CD14-positive monocyte (primary cell): ENCODE results near the gene FGFR2. TPM values are rescaled to one million over a fixed set of nuclear protein-coding genes. Genes with fewer than 3 reads are reported as not detected.

ENCODE experiments used
- DNase-seq, 3 donors: peaks; one replicate each; pipeline ENCODE4 v3.0.0-alpha.2; 2011 to 2022
- H2AFZ ChIP-seq: 2 replicates; pipeline ENCODE4 v1.6.0; 2012; ENCODE audit warnings: mild to moderate bottlenecking, low read depth, low read length, inconsistent platforms; ENCODE audit not compliant: insufficient read depth, poor library complexity, severe bottlenecking
- H3K27ac ChIP-seq, 2 donors: 1 replicate in 1 of 2; 2 replicates in 1 of 2; pipeline ENCODE4 v1.5.1; 2012 to 2013; ENCODE audit warnings: low read length in 2 of 2, control low read depth in 1 of 2, inconsistent platforms in 1 of 2, low read depth in 1 of 2, mild to moderate bottlenecking in 1 of 2
- H3K27me3 ChIP-seq, 2 donors: one replicate each; pipeline versions ENCODE4 v1.6.0 to v1.6.1; 2011 to 2013; ENCODE audit warnings: low read length in 2 of 2; ENCODE audit not compliant: control insufficient read depth in 2 of 2, insufficient read depth in 2 of 2
- H3K36me3 ChIP-seq, 2 donors: replicated peaks in 1 of 2; 1 replicate in 1 of 2; 2 replicates in 1 of 2; pipeline versions ENCODE4 v1.5.1 to v1.6.1; 2012 to 2013; ENCODE audit warnings: low read length in 2 of 2, control low read depth in 1 of 2, inconsistent platforms in 1 of 2, mild to moderate bottlenecking in 1 of 2; ENCODE audit not compliant: insufficient read depth in 2 of 2, control insufficient read depth in 1 of 2
- H3K4me1 ChIP-seq, 2 donors: 1 replicate in 1 of 2; 2 replicates in 1 of 2; pipeline versions ENCODE4 v1.5.1 to v1.6.1; 2012 to 2013; ENCODE audit warnings: low read length in 2 of 2, control low read depth in 1 of 2, inconsistent platforms in 1 of 2, mild to moderate bottlenecking in 1 of 2, moderate library complexity in 1 of 2; ENCODE audit not compliant: insufficient read depth in 2 of 2, control insufficient read depth in 1 of 2
- H3K4me2 ChIP-seq: replicated peaks from 2 replicates; pipeline ENCODE3; 2012; ENCODE audit warnings: low read length, moderate library complexity, mild to moderate bottlenecking; ENCODE audit not compliant: poor library complexity, severe bottlenecking; ENCODE audit errors: extremely low read depth
- H3K4me3 ChIP-seq, 3 experiments: fragments of 200-600 bp in 1 of 3; sonication (generic) in 1 of 3; replicated peaks in 1 of 3; 1 replicate in 2 of 3; 2 replicates in 1 of 3; pipeline ENCODE4 v1.5.1; 2011 to 2013; ENCODE audit warnings: low read length in 3 of 3, mild to moderate bottlenecking in 3 of 3, control low read depth in 2 of 3, low read depth in 2 of 3, inconsistent platforms in 1 of 3, moderate library complexity in 1 of 3
- H3K79me2 ChIP-seq: 2 replicates; pipeline ENCODE4 v1.6.0; 2012; ENCODE audit warnings: mild to moderate bottlenecking, control low read depth, inconsistent platforms, low read length, moderate library complexity; ENCODE audit not compliant: insufficient read depth
- H3K9ac ChIP-seq: 2 replicates; pipeline ENCODE4 v1.6.0; 2017; ENCODE audit warnings: low read length, mild to moderate bottlenecking; ENCODE audit not compliant: insufficient read depth, poor library complexity, severe bottlenecking
- H3K9me3 ChIP-seq, 2 donors: replicated peaks in 1 of 2; 1 replicate in 1 of 2; 2 replicates in 1 of 2; pipeline versions ENCODE4 v1.5.1 to v1.6.1; 2012 to 2013; ENCODE audit warnings: low read length in 2 of 2, control low read depth in 1 of 2; ENCODE audit not compliant: control insufficient read depth in 1 of 2, insufficient read depth in 1 of 2
- H4K20me1 ChIP-seq: 2 replicates; pipeline ENCODE4 v1.6.0; 2012; ENCODE audit warnings: mild to moderate bottlenecking, low read length, control low read depth, moderate library complexity; ENCODE audit not compliant: insufficient read depth
- H3K27ac Mint-ChIP-seq, 7 donors: one replicate each; pipeline ENCODE4 v1.8.0; 2020; ENCODE audit warnings: mild to moderate bottlenecking in 7 of 7, mixed read lengths in 7 of 7, moderate library complexity in 6 of 7, inconsistent platforms in 2 of 7
- H3K27me3 Mint-ChIP-seq, 3 donors: one replicate each; pipeline ENCODE4 v1.8.0; 2021 to 2022; ENCODE audit warnings: low read depth in 3 of 3, mild to moderate bottlenecking in 3 of 3, mixed read lengths in 3 of 3, moderate library complexity in 3 of 3, inconsistent platforms in 1 of 3
- H3K36me3 Mint-ChIP-seq, 2 donors: one replicate each; pipeline ENCODE4 v1.8.0; 2020; ENCODE audit warnings: mixed read lengths in 2 of 2, inconsistent platforms in 1 of 2, mild to moderate bottlenecking in 1 of 2
- H3K4me1 Mint-ChIP-seq: one replicate; pipeline ENCODE4 v1.8.0; 2020; ENCODE audit warnings: mild to moderate bottlenecking, mixed read lengths
- H3K4me3 Mint-ChIP-seq, 2 donors: one replicate each; pipeline ENCODE4 v1.8.0; 2020; ENCODE audit warnings: mild to moderate bottlenecking in 2 of 2, mixed read lengths in 2 of 2, moderate library complexity in 1 of 2
- H3K9me3 Mint-ChIP-seq, 7 donors: one replicate each; pipeline ENCODE4 v1.8.0; 2020 to 2022; ENCODE audit warnings: mixed read lengths in 7 of 7, mild to moderate bottlenecking in 6 of 7, moderate library complexity in 6 of 7, inconsistent platforms in 2 of 7
- WGBS: methylation state at CpG from one replicate; pipeline ENCODE4 v1.1.5; 2013; ENCODE audit warnings: missing lambda C conversion rate; ENCODE audit not compliant: insufficient coverage; 5-methylcytosine and 5-hydroxymethylcytosine counted together
- intact Hi-C, 2 donors: fragments of 100-400 bp; cut with micrococcal nuclease; formaldehyde crosslinking; loops; one replicate each; pipeline versions ENCODE4 v1.15.0 to v1.15.1; 2023
- polyA plus RNA-seq, 3 donors: library from polyadenylated mRNA; depleted of rRNA in 1 of 3; unstranded in 2 of 3; stranded (reverse) in 1 of 3; fragments of 300-500 nt in 2 of 3; fragments of >200 nt in 1 of 3; fragmentation: Illumina TruSeq in 2 of 3; gene quantifications; 1 replicate in 2 of 3; 2 replicates in 1 of 3; pipeline ENCODE4 v1.2.3, GENCODE V29; 2012 to 2021
- TF ChIP-seq, protein P1 (sequence below): fragments of 200-600 bp; IDR thresholded peaks from one replicate; pipeline ENCODE4 v1.8.0; 2022; ENCODE audit warnings: antibody characterized with exemption, mild to moderate bottlenecking

Gene FGFR2
- polyA plus RNA-seq, 3 donors, result not detected

DNA sequence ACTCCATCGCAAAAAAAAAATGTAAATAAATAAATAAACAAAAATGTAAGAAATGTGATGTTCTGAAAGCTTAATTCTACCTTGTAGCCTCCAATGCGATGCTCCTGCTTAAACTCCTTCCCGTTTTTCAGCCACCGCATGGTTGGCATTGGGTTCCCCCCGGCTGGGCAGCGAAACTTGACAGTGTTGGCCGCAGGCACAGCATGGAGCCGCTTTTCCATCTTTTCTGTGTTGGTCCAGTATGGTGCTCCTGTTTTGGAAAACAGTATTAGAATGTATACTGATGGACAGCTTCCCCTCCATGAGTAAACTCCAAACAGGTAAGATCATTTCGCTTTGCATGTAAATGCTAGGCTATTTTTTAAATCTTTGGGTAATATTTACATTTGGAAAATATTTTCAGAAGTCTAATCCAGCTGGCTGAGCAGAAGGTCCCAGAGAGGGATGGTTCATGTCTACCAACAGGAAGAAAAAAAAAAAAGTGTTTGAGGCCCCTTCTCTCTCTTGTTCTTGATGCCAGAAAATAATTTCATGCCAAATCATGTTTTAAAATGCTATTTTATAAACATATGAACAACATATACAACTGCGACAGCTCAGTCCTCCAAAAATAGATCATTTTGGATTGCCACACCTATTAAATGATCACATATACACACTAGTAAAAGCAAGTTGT, 46.9 kb downstream of the FGFR2 start:
- Mint-ChIP-seq H3K4me3 (no peak overlapping the region), H3K4me1 (no peaks in the 10 kb centered on the region), H3K27me3 (no peaks in the 10 kb centered on the region), H3K9me3 (peaks cover 7 to 27% (median 14%) of the 10 kb centered on the region in 7 donors), H3K36me3 (no peaks in the 10 kb centered on the region), H3K27ac (no peak overlapping the region)
- Histone ChIP-seq H2AFZ (no peak overlapping the region), H3K4me3 (no peak overlapping the region), H3K4me2 (no peak overlapping the region), H3K79me2 (no peaks in the 10 kb centered on the region), H3K4me1 (no peaks in the 10 kb centered on the region), H4K20me1 (no peaks in the 10 kb centered on the region), H3K9me3 (peaks cover 0 to 20% of the 10 kb centered on the region in 2 donors), H3K27ac (no peak overlapping the region), H3K27me3 (no peaks in the 10 kb centered on the region), H3K9ac (no peak overlapping the region), H3K36me3 (no peaks in the 10 kb centered on the region)
- no peak for DNase-seq
- intact Hi-C loops, result no loop called here
- 100% methylated on average over 7 of the region's 10 CpGs for WGBS
- TF ChIP-seq, protein P1, sequence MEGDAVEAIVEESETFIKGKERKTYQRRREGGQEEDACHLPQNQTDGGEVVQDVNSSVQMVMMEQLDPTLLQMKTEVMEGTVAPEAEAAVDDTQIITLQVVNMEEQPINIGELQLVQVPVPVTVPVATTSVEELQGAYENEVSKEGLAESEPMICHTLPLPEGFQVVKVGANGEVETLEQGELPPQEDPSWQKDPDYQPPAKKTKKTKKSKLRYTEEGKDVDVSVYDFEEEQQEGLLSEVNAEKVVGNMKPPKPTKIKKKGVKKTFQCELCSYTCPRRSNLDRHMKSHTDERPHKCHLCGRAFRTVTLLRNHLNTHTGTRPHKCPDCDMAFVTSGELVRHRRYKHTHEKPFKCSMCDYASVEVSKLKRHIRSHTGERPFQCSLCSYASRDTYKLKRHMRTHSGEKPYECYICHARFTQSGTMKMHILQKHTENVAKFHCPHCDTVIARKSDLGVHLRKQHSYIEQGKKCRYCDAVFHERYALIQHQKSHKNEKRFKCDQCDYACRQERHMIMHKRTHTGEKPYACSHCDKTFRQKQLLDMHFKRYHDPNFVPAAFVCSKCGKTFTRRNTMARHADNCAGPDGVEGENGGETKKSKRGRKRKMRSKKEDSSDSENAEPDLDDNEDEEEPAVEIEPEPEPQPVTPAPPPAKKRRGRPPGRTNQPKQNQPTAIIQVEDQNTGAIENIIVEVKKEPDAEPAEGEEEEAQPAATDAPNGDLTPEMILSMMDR, result no peak

DNA sequence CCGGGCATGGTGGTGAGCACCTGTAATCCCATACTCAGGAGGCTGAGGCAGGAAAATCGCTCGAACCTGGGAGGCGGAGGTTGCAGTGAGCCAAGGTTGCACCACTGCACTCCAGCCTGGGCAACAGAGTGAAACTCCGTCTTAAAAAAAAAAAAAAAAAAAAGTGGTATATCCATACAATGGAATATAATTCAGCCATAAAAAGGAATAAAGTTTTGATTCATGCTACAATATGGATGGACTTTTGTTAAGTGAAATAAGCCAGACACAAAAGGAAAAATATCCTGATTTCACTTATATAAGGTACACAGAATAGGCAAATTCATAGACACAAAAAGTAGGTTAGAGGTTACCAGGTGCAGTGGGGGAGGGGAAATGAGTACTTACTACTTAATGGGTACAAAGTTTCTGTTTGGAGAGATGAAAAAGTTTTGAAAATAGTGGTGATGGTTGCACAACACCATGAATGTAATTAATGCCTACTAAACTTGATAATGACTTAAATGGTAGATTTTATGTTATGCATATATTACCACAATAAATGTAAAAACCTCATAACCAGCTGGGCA, 53.9 kb downstream of the FGFR2 start:
- Histone ChIP-seq H3K4me1 (no peaks in the 10 kb centered on the region), H2AFZ (no peak overlapping the region), H3K4me2 (no peak overlapping the region), H4K20me1 (no peaks in the 10 kb centered on the region), H3K79me2 (no peaks in the 10 kb centered on the region), H3K36me3 (no peaks in the 10 kb centered on the region), H3K9ac (no peak overlapping the region), H3K27ac (no peak overlapping the region), H3K27me3 (no peaks in the 10 kb centered on the region), H3K9me3 (peaks cover 5 to 11% of the 10 kb centered on the region in 2 donors), H3K4me3 (no peak overlapping the region)
- H3K4me1 Mint-ChIP-seq, result no peaks in the 10 kb centered on the region
- no peaks in the 10 kb centered on the region for H3K36me3 Mint-ChIP-seq
- H3K27ac Mint-ChIP-seq, result no peak overlapping the region
- intact Hi-C loops, result no loop called here
- TF ChIP-seq, protein P1, result no peak
- H3K9me3 Mint-ChIP-seq, result peaks cover 0 to 11% (median 6%) of the 10 kb centered on the region in 7 donors
- no CpG with 5 or more reads among the region's 5 CpGs for WGBS
- H3K4me3 Mint-ChIP-seq, result no peak overlapping the region
- no peaks in the 10 kb centered on the region for H3K27me3 Mint-ChIP-seq
- DNase-seq, result no peak
